ENCODE measurements around the gene KMT2E.

The KMT2E gene

GRCh38 chr7:105006367-105007136, 7.5 kb upstream of the KMT2E start:
- Histone ChIP-seq H3K36me3 (ENCODE audit: control insufficient read depth, low read length) (peaks cover 97% of the 10 kb centered on the region), H3K4me2 (ENCODE audit: low read length) (peak overlapping the region; percentile 77; the same call in 1 of the 2 replicates), H3K27ac (ENCODE audit: low read depth, low read length) (no peak overlapping the region), H3K4me3 (ENCODE audit: low read length) (no peak overlapping the region), H4K20me1 (ENCODE audit: control insufficient read depth, insufficient read depth, low read depth, low read length) (peaks cover 72% of the 10 kb centered on the region), H3K27me3 (ENCODE audit: control insufficient read depth, low read length) (no peaks in the 10 kb centered on the region), H3F3A (ENCODE audit: control insufficient read depth, insufficient read depth) (peaks cover 3% of the 10 kb centered on the region; the same call in 1 of the 2 replicates), H3K9me3 (ENCODE audit: control insufficient read depth, insufficient read depth, low read length) (no peaks in the 10 kb centered on the region), H3K4me1 (ENCODE audit: control insufficient read depth, low read length) (peaks cover 83% of the 10 kb centered on the region), H3K9me2 (replicated peaks; ENCODE audit: control insufficient read depth, low read length) (no peaks in the 10 kb centered on the region), H3K79me2 (ENCODE audit: control insufficient read depth, low read length) (no peaks in the 10 kb centered on the region; the same call in 1 of the 2 replicates)
- TF ChIP-seq EZH2phosphoT487 (IDR thresholded peaks at IDR 0.05; ENCODE audit: borderline replicate concordance, low read length) (no peak), CTCF (IDR thresholded peaks at IDR 0.05; ENCODE audit: low read depth, low read length, poor library complexity, severe bottlenecking) (no peak)

GRCh38 chr7:105007298-105007697, 6.7 kb upstream of the KMT2E start:
- Histone ChIP-seq H3K4me3 (ENCODE audit: low read length) (no peak overlapping the region), H3K36me3 (ENCODE audit: control insufficient read depth, low read length) (peaks cover 97% of the 10 kb centered on the region), H3K79me2 (ENCODE audit: control insufficient read depth, low read length) (no peaks in the 10 kb centered on the region; the same call in 1 of the 2 replicates), H3K9me2 (replicated peaks; ENCODE audit: control insufficient read depth, low read length) (no peaks in the 10 kb centered on the region), H3K4me1 (ENCODE audit: control insufficient read depth, low read length) (peaks cover 78% of the 10 kb centered on the region), H3F3A (ENCODE audit: control insufficient read depth, insufficient read depth) (peaks cover 3% of the 10 kb centered on the region; the same call in 1 of the 2 replicates), H3K9me3 (ENCODE audit: control insufficient read depth, insufficient read depth, low read length) (no peaks in the 10 kb centered on the region), H3K27me3 (ENCODE audit: control insufficient read depth, low read length) (no peaks in the 10 kb centered on the region), H3K27ac (ENCODE audit: low read depth, low read length) (no peak overlapping the region), H4K20me1 (ENCODE audit: control insufficient read depth, insufficient read depth, low read depth, low read length) (peaks cover 64% of the 10 kb centered on the region), H3K4me2 (ENCODE audit: low read length) (peak overlapping the region; percentile 77; the same call in 1 of the 2 replicates)
- no peak for TF ChIP-seq CTCF (IDR thresholded peaks at IDR 0.05; ENCODE audit: low read depth, low read length, poor library complexity, severe bottlenecking)
- TF ChIP-seq EZH2phosphoT487 (IDR thresholded peaks at IDR 0.05; ENCODE audit: borderline replicate concordance, low read length) = no peak

GRCh38 chr7:105009667-105010503, 4.1 kb upstream of the KMT2E start:
- Histone ChIP-seq H4K20me1 (ENCODE audit: control insufficient read depth, insufficient read depth, low read depth, low read length) (peaks cover 46% of the 10 kb centered on the region), H3K4me1 (ENCODE audit: control insufficient read depth, low read length) (peaks cover 56% of the 10 kb centered on the region), H3K36me3 (ENCODE audit: control insufficient read depth, low read length) (peaks cover 87% of the 10 kb centered on the region), H3K27me3 (ENCODE audit: control insufficient read depth, low read length) (no peaks in the 10 kb centered on the region), H3K9me3 (ENCODE audit: control insufficient read depth, insufficient read depth, low read length) (no peaks in the 10 kb centered on the region), H3F3A (ENCODE audit: control insufficient read depth, insufficient read depth) (no peaks in the 10 kb centered on the region), H3K4me2 (ENCODE audit: low read length) (peak overlapping the region; percentile 77), H3K9me2 (replicated peaks; ENCODE audit: control insufficient read depth, low read length) (no peaks in the 10 kb centered on the region), H3K79me2 (ENCODE audit: control insufficient read depth, low read length) (peaks cover 18% of the 10 kb centered on the region), H3K27ac (ENCODE audit: low read depth, low read length) (no peak overlapping the region; the same call in 1 of the 2 replicates), H3K4me3 (ENCODE audit: low read length) (peak overlapping the region; percentile 84)
- TF ChIP-seq EZH2phosphoT487 (IDR thresholded peaks at IDR 0.05; ENCODE audit: borderline replicate concordance, low read length) = no peak
- TF ChIP-seq CTCF (IDR thresholded peaks at IDR 0.05; ENCODE audit: low read depth, low read length, poor library complexity, severe bottlenecking) = no peak

Measured in DOHH2 (cell line).